ENCODE measurements around the gene PVRIG.
A peak's percentile ranks its signal among the peaks of the same experiment; 100 is the strongest.
"Not testable (repeated sequence)": the region's sequence is repeated elsewhere in the genome, so short reads cannot be mapped to it uniquely, and the experiment has no call there.

Gene PVRIG

GRCh38 chr7:100234660-100235317, 15.0 kb downstream of the PVRIG start:
- not testable (repeated sequence) for H3K4me1 ChIP-seq (ENCODE audit: control insufficient read depth, insufficient read depth, low read length); H3K4me3 ChIP-seq (ENCODE audit: low read length); H3K27me3 ChIP-seq (ENCODE audit: control insufficient read depth, insufficient read depth, low read length); H3K36me3 ChIP-seq (ENCODE audit: control insufficient read depth, insufficient read depth, low read length); H3K9me3 ChIP-seq (ENCODE audit: control insufficient read depth, insufficient read depth, low read length); H3K27ac ChIP-seq (ENCODE audit: low read length); DNase-seq (ENCODE audit: low read depth, low spot score)
- WGBS (ENCODE audit: insufficient coverage, insufficient read length): no CpG with 5 or more reads among the region's 8 CpGs

GRCh38 chr7:100239975-100240374, 20.2 kb downstream of the PVRIG start:
- not testable (repeated sequence) for H3K27me3 ChIP-seq (ENCODE audit: control insufficient read depth, insufficient read depth, low read length); H3K4me1 ChIP-seq (ENCODE audit: control insufficient read depth, insufficient read depth, low read length); DNase-seq (ENCODE audit: low read depth, low spot score); H3K27ac ChIP-seq (ENCODE audit: low read length); H3K36me3 ChIP-seq (ENCODE audit: control insufficient read depth, insufficient read depth, low read length); H3K4me3 ChIP-seq (ENCODE audit: low read length); H3K9me3 ChIP-seq (ENCODE audit: control insufficient read depth, insufficient read depth, low read length)
- WGBS (ENCODE audit: insufficient coverage, insufficient read length): no CpG with 5 or more reads among the region's 7 CpGs

GRCh38 chr7:100243385-100243784, 23.6 kb downstream of the PVRIG start:
- H3K4me1 ChIP-seq (ENCODE audit: control insufficient read depth, insufficient read depth, low read length); H3K27me3 ChIP-seq (ENCODE audit: control insufficient read depth, insufficient read depth, low read length); H3K4me3 ChIP-seq (ENCODE audit: low read length); H3K36me3 ChIP-seq (ENCODE audit: control insufficient read depth, insufficient read depth, low read length); H3K27ac ChIP-seq (ENCODE audit: low read length); DNase-seq (ENCODE audit: low read depth, low spot score); H3K9me3 ChIP-seq (ENCODE audit: control insufficient read depth, insufficient read depth, low read length): not testable (repeated sequence)
- WGBS (ENCODE audit: insufficient coverage, insufficient read length): no CpG with 5 or more reads among the region's 12 CpGs

GRCh38 chr7:100244988-100245605, 25.3 kb downstream of the PVRIG start:
- not testable (repeated sequence) for DNase-seq (ENCODE audit: low read depth, low spot score); H3K27ac ChIP-seq (ENCODE audit: low read length); H3K27me3 ChIP-seq (ENCODE audit: control insufficient read depth, insufficient read depth, low read length); H3K36me3 ChIP-seq (ENCODE audit: control insufficient read depth, insufficient read depth, low read length); H3K4me3 ChIP-seq (ENCODE audit: low read length); H3K9me3 ChIP-seq (ENCODE audit: control insufficient read depth, insufficient read depth, low read length); H3K4me1 ChIP-seq (ENCODE audit: control insufficient read depth, insufficient read depth, low read length)
- no CpG with 5 or more reads among the region's 9 CpGs for WGBS (ENCODE audit: insufficient coverage, insufficient read length)

- H3K4me1 ChIP-seq (ENCODE audit: control insufficient read depth, insufficient read depth, low read length); H3K9me3 ChIP-seq (ENCODE audit: control insufficient read depth, insufficient read depth, low read length): not testable (repeated sequence)
- no CpG with 5 or more reads among the region's 15 CpGs for WGBS (ENCODE audit: insufficient coverage, insufficient read length)
These were observed 26.5 kb downstream of the PVRIG start for GRCh38 chr7:100246121-100246864.

GRCh38 chr7:100246865-100247137, 27.1 kb downstream of the PVRIG start:
- not testable (repeated sequence) for H3K27ac ChIP-seq (ENCODE audit: low read length); H3K27me3 ChIP-seq (ENCODE audit: control insufficient read depth, insufficient read depth, low read length); DNase-seq (ENCODE audit: low read depth, low spot score); H3K9me3 ChIP-seq (ENCODE audit: control insufficient read depth, insufficient read depth, low read length); H3K4me1 ChIP-seq (ENCODE audit: control insufficient read depth, insufficient read depth, low read length); H3K36me3 ChIP-seq (ENCODE audit: control insufficient read depth, insufficient read depth, low read length); H3K4me3 ChIP-seq (ENCODE audit: low read length)
- no CpG with 5 or more reads among the region's 9 CpGs for WGBS (ENCODE audit: insufficient coverage, insufficient read length)

More at GRCh38 chr7:100246121-100246864, 26.5 kb downstream of the PVRIG start:
- H3K27me3 ChIP-seq (ENCODE audit: control insufficient read depth, insufficient read depth, low read length); DNase-seq (ENCODE audit: low read depth, low spot score); H3K4me3 ChIP-seq (ENCODE audit: low read length); H3K27ac ChIP-seq (ENCODE audit: low read length); H3K36me3 ChIP-seq (ENCODE audit: control insufficient read depth, insufficient read depth, low read length): not testable (repeated sequence)

GRCh38 chr7:100247152-100247757, 27.5 kb downstream of the PVRIG start:
- no peak overlapping the region for H3K27ac ChIP-seq (ENCODE audit: low read length)
- no peaks in the 10 kb centered on the region for H3K36me3 ChIP-seq (ENCODE audit: control insufficient read depth, insufficient read depth, low read length)
- H3K27me3 ChIP-seq (ENCODE audit: control insufficient read depth, insufficient read depth, low read length): no peaks in the 10 kb centered on the region
- no peak overlapping the region for H3K4me3 ChIP-seq (ENCODE audit: low read length)
- peak; percentile 43 for DNase-seq (ENCODE audit: low read depth, low spot score)
- H3K4me1 ChIP-seq (ENCODE audit: control insufficient read depth, insufficient read depth, low read length): peaks cover 4% of the 10 kb centered on the region
- no CpG with 5 or more reads among the region's 11 CpGs for WGBS (ENCODE audit: insufficient coverage, insufficient read length)
- no peaks in the 10 kb centered on the region for H3K9me3 ChIP-seq (ENCODE audit: control insufficient read depth, insufficient read depth, low read length)

GRCh38 chr7:100248483-100248882, 28.7 kb downstream of the PVRIG start:
- H3K4me3 ChIP-seq (ENCODE audit: low read length): no peak overlapping the region
- no peaks in the 10 kb centered on the region for H3K9me3 ChIP-seq (ENCODE audit: control insufficient read depth, insufficient read depth, low read length)
- WGBS (ENCODE audit: insufficient coverage, insufficient read length): no CpG with 5 or more reads among the region's 10 CpGs
- no peaks in the 10 kb centered on the region for H3K36me3 ChIP-seq (ENCODE audit: control insufficient read depth, insufficient read depth, low read length)
- no peaks in the 10 kb centered on the region for H3K27me3 ChIP-seq (ENCODE audit: control insufficient read depth, insufficient read depth, low read length)
- peaks cover 4% of the 10 kb centered on the region for H3K4me1 ChIP-seq (ENCODE audit: control insufficient read depth, insufficient read depth, low read length)
- no peak for DNase-seq (ENCODE audit: low read depth, low spot score)
- H3K27ac ChIP-seq (ENCODE audit: low read length): no peak overlapping the region

- no peak for DNase-seq (ENCODE audit: low read depth, low spot score)
- Histone ChIP-seq H3K4me1 (ENCODE audit: control insufficient read depth, insufficient read depth, low read length) (no peaks in the 10 kb centered on the region), H3K36me3 (ENCODE audit: control insufficient read depth, insufficient read depth, low read length) (no peaks in the 10 kb centered on the region), H3K4me3 (ENCODE audit: low read length) (no peak overlapping the region), H3K9me3 (ENCODE audit: control insufficient read depth, insufficient read depth, low read length) (no peaks in the 10 kb centered on the region), H3K27ac (ENCODE audit: low read length) (no peak overlapping the region), H3K27me3 (ENCODE audit: control insufficient read depth, insufficient read depth, low read length) (no peaks in the 10 kb centered on the region)
- WGBS (ENCODE audit: insufficient coverage, insufficient read length): no CpG with 5 or more reads among the region's 7 CpGs
These were observed 37.3 kb downstream of the PVRIG start for GRCh38 chr7:100257017-100257416.

- not testable (repeated sequence) for H3K4me1 ChIP-seq (ENCODE audit: control insufficient read depth, insufficient read depth, low read length); H3K36me3 ChIP-seq (ENCODE audit: control insufficient read depth, insufficient read depth, low read length)
These were observed 40.2 kb downstream of the PVRIG start for GRCh38 chr7:100259984-100260383.

More at GRCh38 chr7:100259984-100260383, 40.2 kb downstream of the PVRIG start:
- not testable (repeated sequence) for H3K27ac ChIP-seq (ENCODE audit: low read length); H3K9me3 ChIP-seq (ENCODE audit: control insufficient read depth, insufficient read depth, low read length); H3K4me3 ChIP-seq (ENCODE audit: low read length); H3K27me3 ChIP-seq (ENCODE audit: control insufficient read depth, insufficient read depth, low read length); DNase-seq (ENCODE audit: low read depth, low spot score)
- WGBS (ENCODE audit: insufficient coverage, insufficient read length): no CpG with 5 or more reads among the region's 8 CpGs

Measured in iPS DF 6.9 (cell line).